Heart left ventricle (tissue), 16 donors: ENCODE measurements around the gene RAB43. TPM values are rescaled to one million over a fixed set of nuclear protein-coding genes. Genes with fewer than 3 reads are reported as not detected.
A peak's percentile ranks its signal among the peaks of the same experiment; 100 is the strongest.
"Not testable (repeated sequence)": the region's sequence is repeated elsewhere in the genome, so short reads cannot be mapped to it uniquely, and the experiment has no call there.

ENCODE experiments used
- ATAC-seq, 4 donors: fragments of 200-7000 bp; cut with Tn5 transposase; one replicate each; pipeline ENCODE4 v1.9.1; 2020 to 2022; ENCODE audit warnings: moderate library complexity in 4 of 4, mild to moderate bottlenecking in 3 of 4, moderate number of reproducible peaks in 1 of 4
- DNase-seq, 5 donors: peaks; one replicate each; pipeline ENCODE4 v3.0.0-alpha.2; 2020
- H3K27ac ChIP-seq, 12 donors: fragments of 200-600 bp; sonication (generic) in 4 of 12; one replicate each; pipeline versions ENCODE4 v1.5.0 to v1.8.0; 2016 to 2022; ENCODE audit warnings: mild to moderate bottlenecking in 2 of 12
- H3K27me3 ChIP-seq, 9 donors: fragments of 200-600 bp; sonication (generic) in 2 of 9; one replicate each; pipeline versions ENCODE4 v1.5.1 to v1.8.0; 2016 to 2022; ENCODE audit warnings: mild to moderate bottlenecking in 3 of 9
- H3K36me3 ChIP-seq, 9 donors: fragments of 200-600 bp; sonication (generic) in 2 of 9; one replicate each; pipeline versions ENCODE4 v1.5.0 to v1.8.0; 2018 to 2022; ENCODE audit warnings: mild to moderate bottlenecking in 2 of 9
- H3K4me1 ChIP-seq, 12 donors: fragments of 200-600 bp; sonication (generic) in 4 of 12; one replicate each; pipeline versions ENCODE4 v1.5.0 to v1.8.0; 2016 to 2022; ENCODE audit warnings: mild to moderate bottlenecking in 3 of 12
- H3K4me3 ChIP-seq, 12 donors: fragments of 200-600 bp; sonication (generic) in 4 of 12; one replicate each; pipeline versions ENCODE4 v1.5.0 to v1.8.0; 2017 to 2022; ENCODE audit warnings: mild to moderate bottlenecking in 9 of 12, moderate library complexity in 4 of 12
- H3K9me3 ChIP-seq, 12 donors: fragments of 200-600 bp; sonication (generic) in 4 of 12; one replicate each; pipeline versions ENCODE4 v1.5.0 to v1.8.0; 2016 to 2022; ENCODE audit warnings: mild to moderate bottlenecking in 1 of 12
- POLR2A ChIP-seq, 2 donors: fragments of 450-650 bp; IDR thresholded peaks; one replicate each; pipeline ENCODE4 v1.6.1; 2017; ENCODE audit warnings: antibody characterized with exemption in 2 of 2, mild to moderate bottlenecking in 2 of 2, moderate library complexity in 2 of 2
- WGBS, 4 donors: extraction: QIAGEN DNeasy Blood & Tissue Kit in 2 of 4; methylation state at CpG; one replicate each; pipeline versions ENCODE4 v1.1.5 to v1.1.7; 2013 to 2018; 5-methylcytosine and 5-hydroxymethylcytosine counted together
- intact Hi-C, 10 donors: fragments of 100-400 bp; cut with DNase I; formaldehyde crosslinking; loops; one replicate each; pipeline versions ENCODE4 v1.11.1 to v1.14.2; 2022
- long read RNA-seq, 3 donors: library from polyadenylated mRNA; unstranded; transcript quantifications; one replicate each; pipeline ENCODE4 v2.0.0, GENCODE V29; 2020 to 2021
- polyA plus RNA-seq, 2 donors: library from polyadenylated mRNA; stranded (reverse); fragments of 200-250 nt; gene quantifications; one replicate each; pipeline ENCODE4 v1.2.3, GENCODE V29; 2013
- total RNA-seq, 9 donors: library from RNA; depleted of rRNA in 2 of 9; stranded (reverse); fragments of >200 nt in 2 of 9; fragmentation: NEBNext Ultra II Directional in 3 of 9; extraction: Animal tissue kit (Norgen Biotek cat#: 25700) in 3 of 9; gene quantifications; one replicate each; pipeline versions ENCODE4 v1.1.0 to v1.2.4, GENCODE V29; 2016 to 2023
- TF ChIP-seq, protein P1 (sequence below), 12 donors: fragments of 200-600 bp; sonication (generic) in 4 of 12; IDR thresholded peaks; one replicate each; pipeline versions ENCODE4 v1.5.0 to v1.8.0; 2018 to 2022; ENCODE audit warnings: antibody characterized with exemption in 12 of 12, mild to moderate bottlenecking in 5 of 12
- donor health status: ischemic (EF 13 %, LVEDD 7.1; RV severe dilation, severe dysfunction).
- donor health status: healthy with polysubstance abuse.
- donor health status: DM: no; HTN: yes; CAD: no.
- donor health status: DM: no; HTN: no; CAD: no.
- donor health status: ischemic (EF 25% LVEDD 6.9; RV normal size, moderate dysfunction).
- donor health status: ischemic (EF 25% LVEDD 5.7; RV mildly dilated, moderate dysfunction).
- donor health status: healthy.
- donor health status: DM: yes; HTN: yes; CAD: no.
- donor health status: ischemic (EF 35%, LVEDD 5.7; RV mildly dilated, moderate dysfunction).
- donor health status: nonischemic (EF 11% LVEDD 7.7; RV severe dilation, severe dysfunction).
- donor health status: DM: yes; HTN: yes; CAD: no.
- donor health status: PGD.
- donor health status: ischemic (EF 29% LVEDD 5.4; RV normal size, mild dysfunction).
- donor health status: nonischemic (EF 23%, LVEDD 6.1; RV moderate dilation, normal function).

The RAB43 gene
- 10 to 100 TPM in 1 of 9 donors, 1 to 10 TPM in 8; 1.3 to 10.3 (median 3.3) TPM for total RNA-seq
- polyA plus RNA-seq = 1 to 10 TPM; 2.4 to 4.9 TPM
- long read RNA-seq, donor 1, full-length matches to known transcripts = 5 of 7 reads
- long read RNA-seq, donor 1, partial matches to known transcripts = 0 of 7 reads
- long read RNA-seq, donor 1, other reads (novel, unspliced or antisense) = 2 of 7 reads
- long read RNA-seq, donor 2, full-length matches to known transcripts = 2 of 6 reads
- long read RNA-seq, donor 2, partial matches to known transcripts = 0 of 6 reads
- long read RNA-seq, donor 2, other reads (novel, unspliced or antisense) = 4 of 6 reads
- long read RNA-seq, donor 3, full-length matches to known transcripts = 6 of 9 reads
- long read RNA-seq, donor 3, partial matches to known transcripts = 0 of 9 reads
- long read RNA-seq, donor 3, other reads (novel, unspliced or antisense) = 3 of 9 reads

DNA sequence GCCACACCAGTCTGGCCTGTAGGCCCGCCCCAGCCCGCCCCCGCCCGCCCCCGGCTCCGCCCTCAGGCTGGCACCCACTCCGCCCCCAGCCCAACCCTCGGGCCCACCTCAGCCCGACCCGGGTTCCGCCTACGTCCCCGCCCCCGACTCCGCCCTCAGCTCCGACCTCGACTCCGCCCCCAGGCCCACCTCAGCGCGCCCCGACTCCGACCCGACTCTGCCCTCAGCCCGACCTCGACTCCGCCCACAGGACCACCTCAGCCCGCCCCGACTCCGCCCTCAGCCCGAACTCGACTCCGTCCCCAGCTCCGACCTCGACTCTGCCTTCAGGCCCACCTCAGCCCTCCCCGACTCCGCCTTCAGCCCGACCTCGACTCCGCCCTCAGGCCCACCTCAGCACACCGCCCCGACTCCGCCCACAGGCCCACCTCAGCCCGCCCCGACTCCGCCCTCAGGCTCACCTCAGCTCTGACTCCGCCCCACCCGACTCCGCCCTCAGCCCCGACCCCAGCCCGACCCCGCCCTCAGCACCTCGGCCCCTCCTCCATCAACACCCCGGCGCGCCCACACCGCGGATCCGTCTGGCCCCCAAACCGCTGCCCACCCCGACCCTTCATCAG lies at the start of gene RAB43:
Gene RAB43 (minus strand): TSS at position 13 of the 620 bp plus-strand sequence. CDS start 315 bp downstream, outside the sequence.
- H3K4me1 ChIP-seq = peaks cover 10 to 36% (median 20%) of the 10 kb centered on the region in 12 donors
- peaks cover 0 to 15% (median 13%) of the 10 kb centered on the region in 9 donors for H3K36me3 ChIP-seq
- peak; percentile 70 to 90 (median 88) for ATAC-seq
- intact Hi-C loops = loop anchor here in 3 of 10 donors (2.0 to 5.0 kb wide), 3 partner anchors 60 to 70 kb away; partner anchors contain the start of gene CNBP (in 1 of the 3)
- DNase-seq = peak; percentile 89 to 94 (median 89)
- 2 to 10% (median 4%) methylated on average over 33 to 58 of the region's 60 CpGs for WGBS, 4 donors
- H3K4me3 ChIP-seq = peak within 1 kb of the TSS; percentile 66 to 97 (median 89)
- H3K27ac ChIP-seq = peak within 1 kb of the TSS; percentile 73 to 97 (median 92)
- TF ChIP-seq, protein P1, sequence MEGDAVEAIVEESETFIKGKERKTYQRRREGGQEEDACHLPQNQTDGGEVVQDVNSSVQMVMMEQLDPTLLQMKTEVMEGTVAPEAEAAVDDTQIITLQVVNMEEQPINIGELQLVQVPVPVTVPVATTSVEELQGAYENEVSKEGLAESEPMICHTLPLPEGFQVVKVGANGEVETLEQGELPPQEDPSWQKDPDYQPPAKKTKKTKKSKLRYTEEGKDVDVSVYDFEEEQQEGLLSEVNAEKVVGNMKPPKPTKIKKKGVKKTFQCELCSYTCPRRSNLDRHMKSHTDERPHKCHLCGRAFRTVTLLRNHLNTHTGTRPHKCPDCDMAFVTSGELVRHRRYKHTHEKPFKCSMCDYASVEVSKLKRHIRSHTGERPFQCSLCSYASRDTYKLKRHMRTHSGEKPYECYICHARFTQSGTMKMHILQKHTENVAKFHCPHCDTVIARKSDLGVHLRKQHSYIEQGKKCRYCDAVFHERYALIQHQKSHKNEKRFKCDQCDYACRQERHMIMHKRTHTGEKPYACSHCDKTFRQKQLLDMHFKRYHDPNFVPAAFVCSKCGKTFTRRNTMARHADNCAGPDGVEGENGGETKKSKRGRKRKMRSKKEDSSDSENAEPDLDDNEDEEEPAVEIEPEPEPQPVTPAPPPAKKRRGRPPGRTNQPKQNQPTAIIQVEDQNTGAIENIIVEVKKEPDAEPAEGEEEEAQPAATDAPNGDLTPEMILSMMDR (IDR thresholded peaks at IDR 0.05) = no peak
- no peak for TF ChIP-seq POLR2A (IDR thresholded peaks at IDR 0.05)
- H3K9me3 ChIP-seq = no peaks in the 10 kb centered on the region
- H3K27me3 ChIP-seq = no peaks in the 10 kb centered on the region

DNA sequence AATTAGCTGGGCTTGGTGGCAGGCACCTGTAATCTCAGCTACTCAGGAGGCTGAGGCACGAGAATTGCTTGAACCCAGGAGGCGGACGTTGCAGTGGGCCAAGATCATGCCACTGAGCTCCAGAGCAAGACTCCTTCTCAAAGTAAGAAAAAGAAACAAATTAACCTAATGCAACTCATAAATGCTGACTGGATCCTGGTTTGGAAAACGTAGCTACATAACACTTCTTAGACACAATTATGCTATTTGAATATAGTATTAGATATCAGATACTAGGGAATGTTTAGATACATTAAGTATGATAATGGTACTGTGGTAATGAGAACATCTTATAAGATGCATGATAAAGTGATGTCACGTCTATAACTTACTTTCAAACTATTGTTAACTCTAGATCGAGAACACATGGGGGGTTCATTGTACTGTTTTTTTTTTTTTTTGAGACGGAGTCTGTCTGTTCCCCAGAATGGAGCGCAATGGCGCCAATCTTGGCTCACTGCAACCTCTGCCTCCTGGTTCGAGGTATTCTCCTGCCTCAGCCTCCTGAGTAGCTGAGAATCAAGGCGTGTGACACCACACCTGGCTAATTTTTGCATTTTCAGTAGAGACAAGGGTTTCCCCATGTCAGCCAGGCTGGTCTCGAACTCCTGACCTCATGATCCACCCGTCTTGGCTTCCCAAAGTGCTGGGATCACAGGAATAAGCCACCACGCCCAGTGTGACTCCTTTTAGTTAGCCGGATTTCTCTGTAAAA lies 45.2 kb upstream of the RAB43 start:
- peaks cover 0 to 30% (median 16%) of the 10 kb centered on the region in 12 donors for H3K4me1 ChIP-seq
- DNase-seq (no peak), ATAC-seq (no peak)
- H3K9me3 ChIP-seq = no peaks in the 10 kb centered on the region
- WGBS, 4 donors = 86 to 90% (median 87%) methylated on average over 15 of the region's 15 CpGs
- H3K36me3 ChIP-seq = peaks cover 6 to 73% (median 67%) of the 10 kb centered on the region in 9 donors
- no peaks in the 10 kb centered on the region for H3K27me3 ChIP-seq
- TF ChIP-seq, protein P1 (IDR thresholded peaks at IDR 0.05) = no peak
- TF ChIP-seq POLR2A (IDR thresholded peaks at IDR 0.05) = no peak
- no peak overlapping the region for H3K4me3 ChIP-seq
- no peak overlapping the region for H3K27ac ChIP-seq
- intact Hi-C loops = no loop called here

DNA sequence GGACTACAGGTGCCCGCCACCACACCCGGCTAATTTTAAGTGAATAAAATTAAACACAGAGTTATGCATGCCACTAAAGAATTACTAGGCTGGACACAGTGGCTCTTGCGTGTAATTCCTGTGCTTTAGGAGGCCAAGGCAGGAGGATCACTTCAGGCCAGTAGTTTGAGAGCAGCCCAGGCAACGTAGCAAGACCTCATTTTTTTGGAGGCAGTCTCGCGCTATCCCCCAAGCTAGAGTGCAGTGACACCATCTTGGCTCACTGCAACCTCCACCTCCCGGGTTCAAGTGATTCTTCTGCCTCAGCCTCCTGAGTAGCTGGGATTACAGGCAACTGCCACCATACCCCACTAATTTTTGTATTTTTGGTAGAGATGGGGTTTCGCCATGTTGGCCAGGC lies 44.0 kb upstream of the RAB43 start:
- intact Hi-C loops, DNase-seq, ATAC-seq, H3K4me3 ChIP-seq, H3K9me3 ChIP-seq, H3K27ac ChIP-seq, H3K27me3 ChIP-seq: not testable (repeated sequence)
- WGBS, 4 donors = 90 to 97% (median 96%) methylated on average over 8 of the region's 8 CpGs
- H3K36me3 ChIP-seq = peaks cover 6 to 62% (median 55%) of the 10 kb centered on the region in 9 donors
- H3K4me1 ChIP-seq = peaks cover 0 to 20% (median 11%) of the 10 kb centered on the region in 12 donors

DNA sequence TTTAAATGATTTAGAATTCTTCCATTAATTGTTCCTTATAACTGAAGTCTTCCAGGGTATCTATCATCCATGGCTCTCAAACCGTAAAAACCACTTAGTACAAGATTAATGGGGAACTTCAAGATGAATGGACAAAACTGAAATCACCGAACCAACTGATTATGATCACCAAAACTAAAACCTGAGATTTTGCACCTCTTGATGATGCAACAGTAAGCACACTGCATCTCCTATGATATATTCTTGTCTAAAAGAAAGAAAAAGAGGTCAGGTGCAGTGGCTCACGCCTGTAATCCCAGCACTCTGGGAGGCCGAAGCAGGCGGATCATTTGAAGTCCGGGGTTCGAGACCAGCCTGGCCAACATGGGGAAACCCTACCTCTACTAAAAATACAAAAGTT lies 42.9 kb upstream of the RAB43 start:
- Histone ChIP-seq H3K4me1 (peaks cover 2 to 20% (median 15%) of the 10 kb centered on the region in 12 donors), H3K36me3 (peaks cover 0 to 51% (median 44%) of the 10 kb centered on the region in 9 donors), H3K9me3 (no peaks in the 10 kb centered on the region), H3K27me3 (no peaks in the 10 kb centered on the region), H3K4me3 (no peak overlapping the region), H3K27ac (no peak overlapping the region)
- TF ChIP-seq, protein P1 (IDR thresholded peaks at IDR 0.05) = no peak
- 92 to 93% (median 92%) methylated on average over 7 of the region's 7 CpGs for WGBS, 4 donors
- ATAC-seq (no peak), DNase-seq (no peak)
- intact Hi-C loops = no loop called here
